Upper lobe of left lung (tissue), 4 donors: ENCODE measurements around the gene SIM1.

Experiments
- EP300 ChIP-seq, 4 donors: sonication (generic); formaldehyde crosslinking; IDR thresholded peaks; one replicate each; pipeline ENCODE4 v1.5.1; 2017; ENCODE audit warnings: antibody characterized with exemption in 4 of 4, control low read depth in 2 of 4
- POLR2A ChIP-seq, 4 donors: fragments of 450-650 bp; IDR thresholded peaks; one replicate each; pipeline ENCODE4 v1.5.1; 2016 to 2017; ENCODE audit warnings: antibody characterized with exemption in 4 of 4, mild to moderate bottlenecking in 2 of 4
- POLR2AphosphoS5 ChIP-seq, 2 donors: sonication (generic); formaldehyde crosslinking; IDR thresholded peaks; one replicate each; pipeline ENCODE4 v1.5.1; 2017; ENCODE audit warnings: antibody characterized with exemption in 2 of 2
- TF ChIP-seq, protein P1 (sequence below), 6 experiments: fragments of 450-650 bp in 4 of 6; fragments of 200-600 bp in 2 of 6; sonication (generic) in 2 of 6; IDR thresholded peaks; one replicate each; pipeline ENCODE4 v1.5.1; 2016 to 2019; ENCODE audit warnings: antibody characterized with exemption in 6 of 6

DNA sequence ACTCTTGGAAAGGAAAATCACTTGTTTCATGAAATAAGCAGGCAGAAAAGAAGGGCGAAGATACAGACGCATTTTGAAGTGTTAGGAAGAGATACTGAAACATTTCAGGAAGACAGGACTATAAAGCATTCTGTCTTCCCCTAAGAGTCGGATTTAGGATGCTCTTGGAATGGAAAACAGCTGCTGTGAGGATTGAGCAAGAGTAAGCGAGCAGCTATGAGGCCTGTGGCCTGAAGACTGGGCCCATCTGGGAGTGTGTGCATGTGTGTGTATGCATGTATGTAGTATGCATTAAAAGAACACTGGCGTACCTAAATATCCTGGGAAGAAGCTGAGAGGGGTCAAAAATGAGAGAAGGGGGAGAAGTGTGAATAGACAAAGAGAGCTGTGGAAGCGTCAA, 83.6 kb downstream of the SIM1 start:
- TF ChIP-seq, protein P1, sequence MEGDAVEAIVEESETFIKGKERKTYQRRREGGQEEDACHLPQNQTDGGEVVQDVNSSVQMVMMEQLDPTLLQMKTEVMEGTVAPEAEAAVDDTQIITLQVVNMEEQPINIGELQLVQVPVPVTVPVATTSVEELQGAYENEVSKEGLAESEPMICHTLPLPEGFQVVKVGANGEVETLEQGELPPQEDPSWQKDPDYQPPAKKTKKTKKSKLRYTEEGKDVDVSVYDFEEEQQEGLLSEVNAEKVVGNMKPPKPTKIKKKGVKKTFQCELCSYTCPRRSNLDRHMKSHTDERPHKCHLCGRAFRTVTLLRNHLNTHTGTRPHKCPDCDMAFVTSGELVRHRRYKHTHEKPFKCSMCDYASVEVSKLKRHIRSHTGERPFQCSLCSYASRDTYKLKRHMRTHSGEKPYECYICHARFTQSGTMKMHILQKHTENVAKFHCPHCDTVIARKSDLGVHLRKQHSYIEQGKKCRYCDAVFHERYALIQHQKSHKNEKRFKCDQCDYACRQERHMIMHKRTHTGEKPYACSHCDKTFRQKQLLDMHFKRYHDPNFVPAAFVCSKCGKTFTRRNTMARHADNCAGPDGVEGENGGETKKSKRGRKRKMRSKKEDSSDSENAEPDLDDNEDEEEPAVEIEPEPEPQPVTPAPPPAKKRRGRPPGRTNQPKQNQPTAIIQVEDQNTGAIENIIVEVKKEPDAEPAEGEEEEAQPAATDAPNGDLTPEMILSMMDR (IDR thresholded peaks at IDR 0.05): no peak
- TF ChIP-seq POLR2A (IDR thresholded peaks at IDR 0.05) (no peak), EP300 (IDR thresholded peaks at IDR 0.05) (no peak), POLR2AphosphoS5 (IDR thresholded peaks at IDR 0.05) (no peak)
